K562 (cell line): Measurements from ENCODE around the gene DROSHA. TPM values are rescaled to one million over a fixed set of nuclear protein-coding genes. Genes with fewer than 3 reads are reported as not detected.

Source experiments
- C11orf30 ChIP-seq: fragments of 450-650 bp; IDR thresholded peaks from 2 replicates; pipeline ENCODE4 v1.6.1; 2016; ENCODE audit warnings: low read depth, mild to moderate bottlenecking
- CHD2 ChIP-seq: IDR thresholded peaks from 2 replicates; pipeline ENCODE4 v1.6.1; 2011; ENCODE audit warnings: low read depth, low read length
- EGR1 ChIP-seq: fragments of 450-650 bp; conservative IDR thresholded peaks from 2 replicates; pipeline ENCODE4 v1.6.1; 2017; ENCODE audit warnings: mild to moderate bottlenecking
- ELF2 ChIP-seq: fragments of 250-450 bp; sonication (Bioruptor Pico); IDR thresholded peaks from 2 replicates; pipeline ENCODE4 v1.5.0; 2021; ENCODE audit warnings: mild to moderate bottlenecking
- ETV5 ChIP-seq: sonication (generic); formaldehyde crosslinking; IDR thresholded peaks from 2 replicates; pipeline ENCODE4 v1.4.0; 2020; ENCODE audit warnings: low read depth, mild to moderate bottlenecking, missing genetic modification reagents
- FOXJ3 ChIP-seq: sonication (generic); formaldehyde crosslinking; IDR thresholded peaks from 2 replicates; pipeline ENCODE4 v1.4.0; 2020; ENCODE audit warnings: mild to moderate bottlenecking, missing genetic modification reagents
- GTF2A2 ChIP-seq: IDR thresholded peaks from 2 replicates; pipeline ENCODE4 v1.6.1; 2016; ENCODE audit warnings: mild to moderate bottlenecking, missing genetic modification characterization, missing compliant biosample characterization
- HCFC1 ChIP-seq: IDR thresholded peaks from 2 replicates; pipeline ENCODE4 v1.6.1; 2012; ENCODE audit warnings: low read depth, low read length, improper control_type of control experiment
- HLTF ChIP-seq: fragments of 450-650 bp; IDR thresholded peaks from 2 replicates; pipeline ENCODE4 v1.6.1; 2016
- LCOR ChIP-seq: sonication (generic); formaldehyde crosslinking; IDR thresholded peaks from 2 replicates; pipeline ENCODE4 v1.8.0; 2022; ENCODE audit warnings: mild to moderate bottlenecking, missing genetic modification reagents
- NR2F6 ChIP-seq: fragments of 450-650 bp; formaldehyde crosslinking; IDR thresholded peaks from 2 replicates; pipeline ENCODE4 v1.4.0; 2020; ENCODE audit warnings: mild to moderate bottlenecking
- PCBP2 ChIP-seq: fragments of 200-400 bp; formaldehyde crosslinking; IDR thresholded peaks from 2 replicates; pipeline ENCODE4 v1.6.1; 2018; ENCODE audit warnings: low read length, low read depth, mild to moderate bottlenecking, moderate library complexity; ENCODE audit not compliant: poor library complexity, severe bottlenecking
- SIN3B ChIP-seq: fragments of 450-650 bp; IDR thresholded peaks from 2 replicates; pipeline ENCODE4 v1.6.1; 2017; ENCODE audit warnings: low read depth, mild to moderate bottlenecking, moderate library complexity
- SOX6 ChIP-seq: fragments of 450-650 bp; IDR thresholded peaks from 2 replicates; pipeline ENCODE4 v1.6.1; 2014; ENCODE audit warnings: mild to moderate bottlenecking
- ZNF217 ChIP-seq: sonication (generic); formaldehyde crosslinking; IDR thresholded peaks from 2 replicates; pipeline ENCODE4 v1.8.0; 2022; ENCODE audit warnings: mild to moderate bottlenecking, missing genetic modification reagents
- ZNF668 ChIP-seq: fragments of 250-450 bp; sonication (Bioruptor Pico); IDR thresholded peaks from 2 replicates; pipeline ENCODE4 v1.8.0; 2022; ENCODE audit warnings: mild to moderate bottlenecking, inconsistent platforms
- polyA plus RNA-seq, 8 experiments: library from polyadenylated mRNA; depleted of rRNA in 4 of 8; stranded (reverse) in 5 of 8; unstranded in 3 of 8; fragments of >200 nt; fragmentation: Nextera tagmentation in 2 of 8; fragmentation: Illumina TruSeq in 1 of 8; extraction: Ambion mirVana in 2 of 8; extraction: Trizol in 1 of 8; gene quantifications; 2 replicates each; pipeline versions ENCODE4 v1.2.1 to v1.2.3, GENCODE V29; 2011 to 2014; ENCODE audit warnings: inconsistent platforms in 1 of 8, missing spikeins in 1 of 8
- total RNA-seq, 7 experiments: library from RNA; depleted of rRNA in 6 of 7; stranded (reverse); fragments of >200 nt in 6 of 7; fragmentation: Illumina TruSeq in 2 of 7; extraction: Trizol in 2 of 7; gene quantifications; 2 replicates each; pipeline versions ENCODE4 v1.2.1 to v1.2.3, GENCODE V29; 2011 to 2021; ENCODE audit warnings: low replicate concordance in 1 of 7
- TF ChIP-seq, protein P1 (sequence below): fragments of 450-650 bp; IDR thresholded peaks from 2 replicates; pipeline ENCODE4 v1.6.1; 2016; ENCODE audit warnings: borderline replicate concordance
- TF ChIP-seq, protein P2 (sequence below), 2 experiments: fragments of 450-650 bp; formaldehyde crosslinking in 1 of 2; IDR thresholded peaks; 2 replicates each; pipeline versions ENCODE4 v1.4.0 to v1.6.1; 2014 to 2020; ENCODE audit warnings: mild to moderate bottlenecking in 2 of 2, borderline replicate concordance in 1 of 2, low read depth in 1 of 2
- TF ChIP-seq, protein P3 (sequence below): sonication (generic); formaldehyde crosslinking; IDR thresholded peaks from 2 replicates; pipeline ENCODE4 v1.8.0; 2022; ENCODE audit warnings: missing genetic modification reagents, mild to moderate bottlenecking, moderate library complexity, borderline replicate concordance

Gene DROSHA
- total and polyA plus RNA-seq, 9 of the 15 experiments (the other 6 are each of a cell fraction or from before 2014, with no cell fraction given) = 52.5 to 109 (median 68.9) TPM

DNA sequence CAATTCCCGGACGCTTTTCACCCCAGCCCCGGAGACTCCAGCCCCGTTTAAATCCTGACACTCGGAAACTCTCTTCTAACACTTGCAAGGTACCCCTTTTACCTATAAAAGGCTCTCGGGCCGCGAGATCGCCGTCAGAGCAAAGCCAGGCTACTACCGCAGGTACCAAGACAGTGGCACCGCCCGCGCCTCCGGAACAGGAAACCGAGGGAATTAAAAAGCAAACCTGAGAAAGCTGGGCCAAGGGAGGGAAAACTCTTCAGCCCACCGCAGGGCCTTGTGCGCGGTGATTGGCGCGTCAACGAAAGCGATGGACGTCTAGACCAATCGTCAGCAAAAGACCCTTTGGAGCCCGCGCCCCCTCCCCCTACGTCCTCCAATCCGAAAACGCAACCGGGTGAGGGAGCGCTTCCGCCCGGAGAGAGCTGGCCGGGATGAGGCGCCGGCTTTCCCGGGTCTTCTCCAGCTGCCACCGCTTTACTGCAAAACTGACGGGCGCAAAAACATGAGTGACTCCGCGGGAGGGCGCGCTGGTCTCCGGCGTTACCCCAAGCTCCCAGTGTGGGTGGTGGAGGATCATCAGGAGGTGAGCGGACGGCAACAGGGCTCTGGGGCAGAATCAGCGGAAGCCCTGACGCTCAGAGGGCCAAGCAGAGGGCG is at the start of gene DROSHA, which contains the start of gene C5orf22 (continued):
- TF ChIP-seq, protein P1, sequence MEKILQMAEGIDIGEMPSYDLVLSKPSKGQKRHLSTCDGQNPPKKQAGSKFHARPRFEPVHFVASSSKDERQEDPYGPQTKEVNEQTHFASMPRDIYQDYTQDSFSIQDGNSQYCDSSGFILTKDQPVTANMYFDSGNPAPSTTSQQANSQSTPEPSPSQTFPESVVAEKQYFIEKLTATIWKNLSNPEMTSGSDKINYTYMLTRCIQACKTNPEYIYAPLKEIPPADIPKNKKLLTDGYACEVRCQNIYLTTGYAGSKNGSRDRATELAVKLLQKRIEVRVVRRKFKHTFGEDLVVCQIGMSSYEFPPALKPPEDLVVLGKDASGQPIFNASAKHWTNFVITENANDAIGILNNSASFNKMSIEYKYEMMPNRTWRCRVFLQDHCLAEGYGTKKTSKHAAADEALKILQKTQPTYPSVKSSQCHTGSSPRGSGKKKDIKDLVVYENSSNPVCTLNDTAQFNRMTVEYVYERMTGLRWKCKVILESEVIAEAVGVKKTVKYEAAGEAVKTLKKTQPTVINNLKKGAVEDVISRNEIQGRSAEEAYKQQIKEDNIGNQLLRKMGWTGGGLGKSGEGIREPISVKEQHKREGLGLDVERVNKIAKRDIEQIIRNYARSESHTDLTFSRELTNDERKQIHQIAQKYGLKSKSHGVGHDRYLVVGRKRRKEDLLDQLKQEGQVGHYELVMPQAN = peak; percentile 83; the same call in 1 of the 2 replicates
- TF ChIP-seq EGR1 (peak; percentile 21), ZNF668 (CRISPR knock-in tag) (no peak), ELF2 (CRISPR knock-in tag) (peak; percentile 79), SIN3B (peak; percentile 79), HLTF (peak; percentile 55; the same call in 1 of the 2 replicates), LCOR (CRISPR knock-in tag) (peak; percentile 65), C11orf30 (peak; percentile 92), SOX6 (peak; percentile 31; the same call in 1 of the 2 replicates), ETV5 (CRISPR knock-in tag) (peak; percentile 76), GTF2A2 (tag) (no peak), HCFC1 (peak; percentile 57; the same call in 1 of the 2 replicates), ZNF217 (CRISPR knock-in tag) (no peak), FOXJ3 (no peak), CHD2 (peak; percentile 86), NR2F6 (CRISPR knock-in tag) (0 out of 2 replicates have a peak, but pooled peaks have one; percentile 64), PCBP2 (no peak)
- TF ChIP-seq, protein P2, sequence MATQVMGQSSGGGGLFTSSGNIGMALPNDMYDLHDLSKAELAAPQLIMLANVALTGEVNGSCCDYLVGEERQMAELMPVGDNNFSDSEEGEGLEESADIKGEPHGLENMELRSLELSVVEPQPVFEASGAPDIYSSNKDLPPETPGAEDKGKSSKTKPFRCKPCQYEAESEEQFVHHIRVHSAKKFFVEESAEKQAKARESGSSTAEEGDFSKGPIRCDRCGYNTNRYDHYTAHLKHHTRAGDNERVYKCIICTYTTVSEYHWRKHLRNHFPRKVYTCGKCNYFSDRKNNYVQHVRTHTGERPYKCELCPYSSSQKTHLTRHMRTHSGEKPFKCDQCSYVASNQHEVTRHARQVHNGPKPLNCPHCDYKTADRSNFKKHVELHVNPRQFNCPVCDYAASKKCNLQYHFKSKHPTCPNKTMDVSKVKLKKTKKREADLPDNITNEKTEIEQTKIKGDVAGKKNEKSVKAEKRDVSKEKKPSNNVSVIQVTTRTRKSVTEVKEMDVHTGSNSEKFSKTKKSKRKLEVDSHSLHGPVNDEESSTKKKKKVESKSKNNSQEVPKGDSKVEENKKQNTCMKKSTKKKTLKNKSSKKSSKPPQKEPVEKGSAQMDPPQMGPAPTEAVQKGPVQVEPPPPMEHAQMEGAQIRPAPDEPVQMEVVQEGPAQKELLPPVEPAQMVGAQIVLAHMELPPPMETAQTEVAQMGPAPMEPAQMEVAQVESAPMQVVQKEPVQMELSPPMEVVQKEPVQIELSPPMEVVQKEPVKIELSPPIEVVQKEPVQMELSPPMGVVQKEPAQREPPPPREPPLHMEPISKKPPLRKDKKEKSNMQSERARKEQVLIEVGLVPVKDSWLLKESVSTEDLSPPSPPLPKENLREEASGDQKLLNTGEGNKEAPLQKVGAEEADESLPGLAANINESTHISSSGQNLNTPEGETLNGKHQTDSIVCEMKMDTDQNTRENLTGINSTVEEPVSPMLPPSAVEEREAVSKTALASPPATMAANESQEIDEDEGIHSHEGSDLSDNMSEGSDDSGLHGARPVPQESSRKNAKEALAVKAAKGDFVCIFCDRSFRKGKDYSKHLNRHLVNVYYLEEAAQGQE (IDR thresholded peaks at IDR 0.05; ENCODE audit: borderline replicate concordance) = peak; percentile 81
- TF ChIP-seq, protein P2 (CRISPR knock-in tag; IDR thresholded peaks at IDR 0.05; ENCODE audit: low read depth) = no peak; the same call in 1 of the 2 replicates
- TF ChIP-seq, protein P3, sequence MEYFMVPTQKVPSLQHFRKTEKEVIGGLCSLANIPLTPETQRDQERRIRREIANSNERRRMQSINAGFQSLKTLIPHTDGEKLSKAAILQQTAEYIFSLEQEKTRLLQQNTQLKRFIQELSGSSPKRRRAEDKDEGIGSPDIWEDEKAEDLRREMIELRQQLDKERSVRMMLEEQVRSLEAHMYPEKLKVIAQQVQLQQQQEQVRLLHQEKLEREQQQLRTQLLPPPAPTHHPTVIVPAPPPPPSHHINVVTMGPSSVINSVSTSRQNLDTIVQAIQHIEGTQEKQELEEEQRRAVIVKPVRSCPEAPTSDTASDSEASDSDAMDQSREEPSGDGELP (CRISPR knock-in tag) = peak; percentile 92
